ENCODE results near the gene DLL4. TPM values are rescaled to one million over a fixed set of nuclear protein-coding genes. Genes with fewer than 3 reads are reported as not detected.

DLL4 gene
- total RNA-seq, 4 donors from 2014 or later = 4.2 to 11.2 (median 7.1) TPM

DNA sequence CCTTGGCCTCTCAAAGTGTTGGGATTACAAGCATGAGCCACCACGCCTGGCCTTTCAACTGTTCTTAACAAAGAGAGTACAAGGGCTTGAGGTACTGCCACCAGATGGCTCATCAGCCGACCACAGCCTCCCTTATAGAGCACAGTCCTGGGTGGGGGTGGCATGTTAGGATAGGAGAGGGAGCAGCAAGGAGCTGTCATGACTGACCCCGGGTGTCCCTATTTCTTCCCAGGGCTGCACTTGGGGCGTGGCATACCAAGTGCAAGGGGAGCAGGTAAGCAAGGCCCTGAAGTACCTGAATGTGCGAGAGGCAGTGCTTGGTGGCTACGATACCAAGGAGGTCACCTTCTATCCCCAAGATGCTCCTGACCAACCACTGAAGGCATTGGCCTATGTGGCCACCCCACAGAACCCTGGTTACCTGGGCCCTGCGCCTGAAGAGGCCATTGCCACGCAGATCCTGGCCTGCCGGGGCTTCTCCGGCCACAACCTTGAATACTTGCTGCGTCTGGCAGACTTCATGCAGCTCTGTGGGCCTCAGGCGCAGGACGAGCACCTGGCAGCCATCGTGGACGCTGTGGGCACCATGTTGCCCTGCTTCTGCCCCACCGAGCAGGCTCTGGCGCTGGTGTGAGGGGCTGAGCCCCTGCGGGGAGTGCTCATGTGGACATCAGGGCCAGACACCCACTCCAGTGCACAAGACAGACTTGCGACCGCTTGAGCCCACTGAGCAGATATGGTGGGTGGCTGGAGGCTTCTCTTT is 26.2 kb downstream of the DLL4 start:
- DNase-seq (ENCODE audit: low spot score in 2 of 2) = no peak
- WGBS, 2 donors = 89 to 91% methylated on average over 18 to 20 of the region's 20 CpGs

DNA sequence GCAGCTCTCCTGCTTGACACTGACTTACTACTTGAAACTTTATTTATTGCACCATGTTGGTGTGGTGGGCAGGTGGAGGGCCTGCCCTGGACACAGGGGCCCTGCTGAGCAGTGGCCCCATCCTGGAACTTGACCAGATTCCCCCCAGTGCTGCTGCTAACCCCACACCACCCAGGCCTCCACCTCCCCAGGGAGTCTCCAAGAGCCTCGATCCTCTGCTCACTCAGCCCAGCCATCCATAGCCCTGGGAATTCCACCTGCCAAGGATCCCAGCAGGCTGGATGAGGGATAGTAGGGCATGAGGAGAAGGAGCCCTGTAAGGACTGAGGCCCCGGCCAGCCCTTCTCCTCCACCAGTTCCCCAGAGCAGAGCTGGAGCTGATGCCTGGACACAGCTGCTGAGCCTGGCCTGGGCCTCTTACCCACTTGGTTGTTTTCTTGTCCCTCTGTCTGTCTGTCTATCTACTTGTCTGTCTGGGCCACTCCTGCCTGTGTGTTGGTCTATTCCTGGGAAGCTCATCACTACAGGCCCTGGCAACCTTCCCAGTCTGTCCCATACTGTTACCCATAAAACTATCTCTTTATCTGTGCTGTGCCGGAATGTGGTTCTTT is 26.9 kb downstream of the DLL4 start:
- no peak overlapping the region for H3K4me3 ChIP-seq
- DNase-seq (ENCODE audit: low spot score in 2 of 2) = no peak
- no peak overlapping the region for H3K27ac ChIP-seq
- TF ChIP-seq POLR2A (IDR thresholded peaks at IDR 0.05) (no peak), EP300 (IDR thresholded peaks at IDR 0.05) (no peak)
- TF ChIP-seq, protein P1, sequence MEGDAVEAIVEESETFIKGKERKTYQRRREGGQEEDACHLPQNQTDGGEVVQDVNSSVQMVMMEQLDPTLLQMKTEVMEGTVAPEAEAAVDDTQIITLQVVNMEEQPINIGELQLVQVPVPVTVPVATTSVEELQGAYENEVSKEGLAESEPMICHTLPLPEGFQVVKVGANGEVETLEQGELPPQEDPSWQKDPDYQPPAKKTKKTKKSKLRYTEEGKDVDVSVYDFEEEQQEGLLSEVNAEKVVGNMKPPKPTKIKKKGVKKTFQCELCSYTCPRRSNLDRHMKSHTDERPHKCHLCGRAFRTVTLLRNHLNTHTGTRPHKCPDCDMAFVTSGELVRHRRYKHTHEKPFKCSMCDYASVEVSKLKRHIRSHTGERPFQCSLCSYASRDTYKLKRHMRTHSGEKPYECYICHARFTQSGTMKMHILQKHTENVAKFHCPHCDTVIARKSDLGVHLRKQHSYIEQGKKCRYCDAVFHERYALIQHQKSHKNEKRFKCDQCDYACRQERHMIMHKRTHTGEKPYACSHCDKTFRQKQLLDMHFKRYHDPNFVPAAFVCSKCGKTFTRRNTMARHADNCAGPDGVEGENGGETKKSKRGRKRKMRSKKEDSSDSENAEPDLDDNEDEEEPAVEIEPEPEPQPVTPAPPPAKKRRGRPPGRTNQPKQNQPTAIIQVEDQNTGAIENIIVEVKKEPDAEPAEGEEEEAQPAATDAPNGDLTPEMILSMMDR (IDR thresholded peaks at IDR 0.05) = no peak
- peaks cover 0 to 21% (median 5%) of the 10 kb centered on the region in 4 donors for H3K4me1 ChIP-seq
- peaks cover 0 to 10% of the 10 kb centered on the region in 2 donors for H3K27me3 ChIP-seq
- H3K9me3 ChIP-seq = no peaks in the 10 kb centered on the region
- no peaks in the 10 kb centered on the region for H3K36me3 ChIP-seq
- WGBS, 2 donors = 80 to 94% methylated on average over 3 of the region's 3 CpGs

More for the DNA sequence above, 26.2 kb downstream of the DLL4 start:
- Histone ChIP-seq H3K4me3 (no peak overlapping the region), H3K36me3 (no peaks in the 10 kb centered on the region), H3K27me3 (peaks cover 0 to 10% of the 10 kb centered on the region in 2 donors), H3K9me3 (no peaks in the 10 kb centered on the region), H3K4me1 (peaks cover 0 to 21% (median 5%) of the 10 kb centered on the region in 4 donors), H3K27ac (no peak overlapping the region)
- TF ChIP-seq, protein P1 (IDR thresholded peaks at IDR 0.05) = no peak
- no peak for TF ChIP-seq EP300 (IDR thresholded peaks at IDR 0.05)
- no peak for TF ChIP-seq POLR2A (IDR thresholded peaks at IDR 0.05)

DNA sequence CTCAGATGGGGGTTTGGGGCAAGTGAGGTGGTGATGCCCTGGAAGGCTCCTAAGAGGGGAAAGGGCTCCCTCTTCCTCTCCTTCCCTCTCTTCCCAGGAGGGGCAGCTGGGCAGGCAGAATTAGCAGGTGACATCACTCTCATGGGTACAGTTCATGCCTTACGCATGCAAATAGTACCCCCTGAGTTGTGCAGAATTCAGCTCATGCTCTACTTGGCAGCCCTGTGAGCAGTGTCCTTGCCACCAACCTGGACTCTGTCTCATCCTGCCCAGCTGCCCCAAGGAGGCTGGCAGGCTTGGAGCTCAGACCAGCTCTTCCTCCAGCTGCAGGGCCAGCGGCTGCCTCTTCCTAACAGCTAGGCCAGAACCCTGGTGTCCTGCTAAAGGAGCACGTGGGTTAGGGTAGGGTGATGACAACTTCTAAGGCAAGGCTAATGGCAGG is 27.4 kb downstream of the DLL4 start:
- Histone ChIP-seq H3K36me3 (no peaks in the 10 kb centered on the region), H3K4me3 (no peak overlapping the region), H3K27me3 (peaks cover 0 to 10% of the 10 kb centered on the region in 2 donors), H3K27ac (no peak overlapping the region), H3K9me3 (no peaks in the 10 kb centered on the region), H3K4me1 (peaks cover 0 to 21% (median 5%) of the 10 kb centered on the region in 4 donors)
- no peak for DNase-seq (ENCODE audit: low spot score in 2 of 2)
- 97 to 100% methylated on average over 3 of the region's 3 CpGs for WGBS, 2 donors
- TF ChIP-seq POLR2A (IDR thresholded peaks at IDR 0.05) (no peak), EP300 (IDR thresholded peaks at IDR 0.05) (no peak)
- TF ChIP-seq, protein P1 (IDR thresholded peaks at IDR 0.05) = no peak

DNA sequence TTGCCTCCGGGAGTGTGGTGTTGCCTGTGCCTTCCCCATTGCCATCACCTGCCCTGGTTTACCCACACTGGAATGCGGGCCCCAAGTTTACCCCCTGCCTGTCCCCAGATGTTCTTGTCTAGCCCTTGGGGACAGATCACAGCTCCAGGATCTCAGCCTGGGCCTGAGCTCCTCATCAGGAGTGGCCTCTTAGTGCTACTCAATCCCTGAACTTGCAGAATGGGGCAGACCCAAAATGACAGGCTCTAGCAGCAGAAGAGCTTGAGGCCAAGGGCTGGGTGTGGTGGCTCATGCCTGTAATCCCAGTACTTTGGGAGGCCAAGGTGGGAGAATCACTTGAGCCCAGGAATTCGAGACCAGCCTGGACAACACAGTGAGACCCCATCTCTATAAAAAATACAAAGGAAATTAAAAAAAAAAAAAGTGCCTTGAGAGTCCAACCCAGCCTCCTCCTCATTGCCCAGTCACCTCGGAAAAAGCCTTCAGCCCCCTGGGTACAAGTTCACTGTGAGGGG is 28.0 kb downstream of the DLL4 start:
- Histone ChIP-seq H3K36me3 (no peaks in the 10 kb centered on the region), H3K27me3 (peaks cover 0 to 10% of the 10 kb centered on the region in 2 donors), H3K4me3 (no peak overlapping the region), H3K4me1 (peaks cover 0 to 21% (median 5%) of the 10 kb centered on the region in 4 donors), H3K9me3 (no peaks in the 10 kb centered on the region), H3K27ac (no peak overlapping the region)
- no peak for DNase-seq (ENCODE audit: low spot score in 2 of 2)
- TF ChIP-seq, protein P1 (IDR thresholded peaks at IDR 0.05) = no peak
- TF ChIP-seq EP300 (IDR thresholded peaks at IDR 0.05) (no peak), POLR2A (IDR thresholded peaks at IDR 0.05) (no peak)
- 90% methylated on average over 4 of the region's 4 CpGs for WGBS, 2 donors

DNA sequence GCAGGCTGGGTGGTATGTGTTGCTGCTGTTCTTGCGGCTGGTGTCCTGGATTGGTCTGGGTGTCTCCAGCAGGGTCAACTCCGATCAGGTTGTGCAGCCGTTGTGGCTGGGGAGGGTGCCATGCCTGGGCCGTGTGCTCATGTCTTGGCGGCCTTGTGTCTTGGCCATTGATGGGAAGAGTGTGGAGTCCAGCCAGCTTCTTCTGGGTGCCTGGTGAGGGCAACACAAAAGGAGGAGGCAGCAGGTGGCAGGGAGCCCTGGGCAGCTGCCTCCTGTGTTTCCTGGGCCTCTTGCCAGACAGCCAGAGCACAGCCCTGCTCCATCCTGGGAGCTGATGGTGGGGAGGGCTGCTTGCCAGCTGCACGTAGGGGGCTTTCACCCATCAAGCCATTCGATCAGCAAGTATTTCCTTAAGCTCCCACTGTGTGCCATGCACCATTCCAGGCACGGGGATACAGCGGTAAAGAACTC is 28.5 kb downstream of the DLL4 start:
- Histone ChIP-seq H3K4me3 (no peak overlapping the region), H3K36me3 (no peaks in the 10 kb centered on the region), H3K4me1 (peaks cover 0 to 18% (median 4%) of the 10 kb centered on the region in 4 donors), H3K27ac (no peak overlapping the region), H3K27me3 (peaks cover 0 to 10% of the 10 kb centered on the region in 2 donors), H3K9me3 (no peaks in the 10 kb centered on the region)
- TF ChIP-seq, protein P1 (IDR thresholded peaks at IDR 0.05) = no peak
- TF ChIP-seq POLR2A (IDR thresholded peaks at IDR 0.05) (no peak), EP300 (IDR thresholded peaks at IDR 0.05) (no peak)
- WGBS, 2 donors = 78 to 87% methylated on average over 9 of the region's 9 CpGs
- DNase-seq (ENCODE audit: low spot score in 2 of 2) = no peak
